MG63 (cell line): ENCODE measurements around the gene EHHADH. TPM values are rescaled to one million over a fixed set of nuclear protein-coding genes. Genes with fewer than 3 reads are reported as not detected.
"Not testable (repeated sequence)": the region's sequence is repeated elsewhere in the genome, so short reads cannot be mapped to it uniquely, and the experiment has no call there.

Experiments
- DNase-seq: peaks from one replicate; pipeline ENCODE4 v3.0.0-alpha.2; 2020
- H3K27me3 ChIP-seq: fragments of 250-450 bp; sonication (Bioruptor Pico); 2 replicates; pipeline ENCODE4 v1.5.1; 2020; ENCODE audit warnings: mild to moderate bottlenecking, moderate library complexity
- H3K36me3 ChIP-seq: fragments of 250-450 bp; sonication (Bioruptor Pico); 2 replicates; pipeline ENCODE4 v1.5.1; 2020; ENCODE audit warnings: mild to moderate bottlenecking, moderate library complexity
- H3K4me3 ChIP-seq: fragments of 250-450 bp; sonication (Bioruptor Pico); 2 replicates; pipeline ENCODE4 v1.5.1; 2020; ENCODE audit warnings: mild to moderate bottlenecking, moderate library complexity
- H3K9me3 ChIP-seq: fragments of 250-450 bp; sonication (Bioruptor Pico); 2 replicates; pipeline ENCODE4 v1.5.1; 2020; ENCODE audit warnings: mild to moderate bottlenecking, moderate library complexity
- total RNA-seq: library from RNA; depleted of rRNA; stranded (reverse); fragments of >200 nt; shearing (Covaris generic); gene quantifications from 2 replicates; pipeline ENCODE4 v1.2.3, GENCODE V29; 2014; ENCODE audit warnings: low replicate concordance

The EHHADH gene
- total RNA-seq, 1 experiment from 2014 or later: 2.2 TPM

GRCh38 chr3:185264849-185265553, 11.2 kb upstream of the EHHADH start:
- no peak for DNase-seq
- H3K27me3 ChIP-seq: peaks cover 13% of the 10 kb centered on the region
- H3K4me3 ChIP-seq: no peak overlapping the region
- H3K36me3 ChIP-seq: no peaks in the 10 kb centered on the region
- H3K9me3 ChIP-seq: no peaks in the 10 kb centered on the region

- DNase-seq: no peak
- Histone ChIP-seq H3K9me3 (no peaks in the 10 kb centered on the region), H3K27me3 (peaks cover 2% of the 10 kb centered on the region; the same call in 1 of the 2 replicates), H3K4me3 (no peak overlapping the region), H3K36me3 (no peaks in the 10 kb centered on the region)
These were observed 9.6 kb upstream of the EHHADH start for GRCh38 chr3:185263423-185263822.

GRCh38 chr3:185257334-185257733, 3.5 kb upstream of the EHHADH start:
- H3K36me3 ChIP-seq: no peaks in the 10 kb centered on the region
- H3K27me3 ChIP-seq: no peaks in the 10 kb centered on the region
- H3K4me3 ChIP-seq: no peak overlapping the region
- no peaks in the 10 kb centered on the region for H3K9me3 ChIP-seq
- no peak for DNase-seq

DNA sequence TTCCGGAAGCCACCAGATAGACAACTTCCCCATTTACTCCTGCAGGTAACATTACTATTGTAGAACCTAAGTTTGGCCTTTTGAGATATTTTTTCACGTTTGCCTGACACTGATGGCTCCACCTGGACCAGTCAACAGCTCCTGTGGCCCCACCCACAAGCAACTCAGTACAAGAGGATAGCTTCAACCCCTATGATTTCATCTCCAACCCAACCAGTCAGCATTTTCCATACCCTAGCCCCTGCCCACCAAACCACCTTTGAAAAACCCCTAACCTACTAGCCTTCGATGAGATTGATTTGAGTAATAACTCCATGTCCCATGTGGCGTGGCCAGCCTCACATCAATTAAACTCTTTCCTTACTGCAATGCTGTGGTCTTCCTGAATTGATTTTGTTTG, 950 bp upstream of the EHHADH start:
- Histone ChIP-seq H3K27me3 (no peaks in the 10 kb centered on the region), H3K36me3 (no peaks in the 10 kb centered on the region), H3K4me3 (no peak overlapping the region), H3K9me3 (no peaks in the 10 kb centered on the region)
- DNase-seq: no peak

DNA sequence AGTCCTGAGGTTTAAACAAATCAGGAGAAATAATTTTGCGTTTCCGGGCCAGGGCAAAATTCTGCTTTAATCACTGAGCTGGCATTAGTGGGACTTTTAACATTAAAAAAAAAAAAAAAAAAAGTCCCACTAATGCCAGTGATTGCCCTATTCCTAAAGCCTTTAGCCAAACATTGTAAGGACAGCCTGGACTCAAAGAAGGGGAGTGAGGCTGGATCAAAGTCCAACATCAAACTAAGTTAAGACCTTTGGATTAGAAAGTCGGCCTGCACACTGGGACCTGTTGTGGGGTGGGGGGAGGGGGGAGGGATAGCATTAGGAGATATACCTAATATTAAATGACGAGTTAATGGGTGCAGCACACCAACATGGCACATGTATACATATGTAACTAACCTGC, 716 bp downstream of the EHHADH start:
- not testable (repeated sequence) for H3K36me3 ChIP-seq, H3K9me3 ChIP-seq, DNase-seq, H3K27me3 ChIP-seq
- peak overlapping the region; percentile 68 for H3K4me3 ChIP-seq

DNA sequence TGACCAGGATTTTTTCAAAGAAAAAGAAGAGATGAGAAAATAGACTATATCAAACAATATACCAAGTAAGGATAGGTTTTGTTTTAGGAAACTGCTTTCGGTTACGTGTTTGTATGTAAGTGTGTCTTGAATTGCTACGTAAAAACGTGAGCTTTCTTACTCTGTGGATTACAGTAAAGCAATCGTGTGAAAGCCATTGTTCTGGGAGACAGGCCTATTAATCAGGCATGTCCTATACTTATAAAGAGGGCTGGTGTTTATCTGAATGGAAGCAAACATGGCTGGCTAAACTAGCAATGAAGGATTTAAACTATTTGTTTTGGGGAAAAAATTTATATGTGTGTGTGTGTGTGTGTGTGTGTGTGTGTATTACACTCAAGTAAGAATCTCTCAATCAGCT, 2.6 kb downstream of the EHHADH start:
- H3K4me3 ChIP-seq: no peak overlapping the region
- no peaks in the 10 kb centered on the region for H3K36me3 ChIP-seq
- H3K9me3 ChIP-seq: no peaks in the 10 kb centered on the region
- no peak for DNase-seq
- H3K27me3 ChIP-seq: no peaks in the 10 kb centered on the region

GRCh38 chr3:185250653-185251052, 3.2 kb downstream of the EHHADH start:
- H3K36me3 ChIP-seq: no peaks in the 10 kb centered on the region
- H3K27me3 ChIP-seq: no peaks in the 10 kb centered on the region
- H3K4me3 ChIP-seq: no peak overlapping the region
- no peak for DNase-seq
- no peaks in the 10 kb centered on the region for H3K9me3 ChIP-seq

DNA sequence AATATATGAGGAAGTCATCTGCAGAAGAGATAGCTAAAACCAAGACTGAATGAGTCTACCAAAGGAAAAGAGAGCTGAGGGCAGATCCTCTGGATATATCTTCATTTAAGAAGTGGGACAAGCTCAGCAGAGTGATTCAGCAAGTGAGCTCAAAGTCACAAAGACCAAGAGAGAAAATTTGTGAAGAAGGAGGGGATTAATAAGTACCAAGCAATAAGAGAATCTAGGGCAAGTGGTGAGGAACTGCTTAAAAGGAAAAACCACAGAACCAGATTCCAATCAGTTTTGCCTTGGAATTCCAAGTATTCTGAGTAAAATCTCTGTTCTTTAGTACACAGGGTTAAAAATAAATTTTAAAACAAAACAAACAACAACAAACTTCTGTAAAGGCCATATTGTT, 3.6 kb downstream of the EHHADH start:
- Histone ChIP-seq H3K9me3 (no peaks in the 10 kb centered on the region), H3K4me3 (no peak overlapping the region), H3K27me3 (no peaks in the 10 kb centered on the region), H3K36me3 (no peaks in the 10 kb centered on the region)
- DNase-seq: no peak

DNA sequence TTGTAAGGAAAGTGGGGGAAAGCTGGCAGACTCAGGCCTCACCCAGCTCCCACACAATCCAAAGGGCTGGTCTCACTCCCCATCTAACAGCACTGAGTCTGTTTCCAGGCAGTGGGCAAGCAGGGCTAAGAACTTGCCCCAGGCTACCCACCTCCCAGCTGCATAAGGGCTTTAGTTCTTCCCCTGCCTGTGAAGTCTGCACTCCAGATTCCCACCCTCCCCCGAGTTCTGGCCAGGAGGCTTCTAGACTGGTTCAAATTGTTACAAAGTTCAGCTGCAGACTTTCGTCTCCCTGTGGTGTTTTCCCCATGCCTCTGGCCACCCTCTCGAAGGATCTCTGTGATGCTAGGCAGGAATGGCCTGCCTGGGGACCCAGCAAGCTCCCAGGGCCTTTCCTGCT, 11.2 kb downstream of the EHHADH start:
- no peak for DNase-seq
- no peaks in the 10 kb centered on the region for H3K27me3 ChIP-seq
- peaks cover 6% of the 10 kb centered on the region for H3K9me3 ChIP-seq
- H3K36me3 ChIP-seq: no peaks in the 10 kb centered on the region
- no peak overlapping the region for H3K4me3 ChIP-seq

DNA sequence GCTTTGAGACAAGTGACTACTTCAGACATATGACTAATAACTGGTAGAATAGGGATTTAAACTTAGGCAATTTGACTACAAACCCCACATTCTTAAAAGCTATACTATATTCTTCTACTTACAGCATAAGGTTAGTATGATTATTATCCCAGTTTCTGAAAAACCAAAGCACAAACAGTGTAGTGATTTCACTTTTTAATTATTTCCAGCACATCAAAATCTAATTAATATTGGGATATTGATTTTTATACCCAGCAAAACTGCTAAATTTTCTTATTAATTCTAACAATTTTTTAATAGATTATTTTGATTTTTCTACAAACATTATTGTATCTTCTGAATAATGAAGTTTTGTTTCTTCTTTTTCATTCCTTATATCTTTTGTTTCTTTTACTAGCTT, 16.9 kb downstream of the EHHADH start:
- H3K27me3 ChIP-seq: no peaks in the 10 kb centered on the region
- H3K4me3 ChIP-seq: no peak overlapping the region
- no peaks in the 10 kb centered on the region for H3K36me3 ChIP-seq
- peaks cover 22% of the 10 kb centered on the region for H3K9me3 ChIP-seq
- DNase-seq: no peak

- no peak for DNase-seq
- peaks cover 15% of the 10 kb centered on the region for H3K9me3 ChIP-seq
- no peaks in the 10 kb centered on the region for H3K27me3 ChIP-seq
- no peak overlapping the region for H3K4me3 ChIP-seq
- no peaks in the 10 kb centered on the region for H3K36me3 ChIP-seq
These were observed 20.5 kb downstream of the EHHADH start for GRCh38 chr3:185233328-185233727.

GRCh38 chr3:185226526-185226925, 27.3 kb downstream of the EHHADH start:
- not testable (repeated sequence) for H3K9me3 ChIP-seq, H3K4me3 ChIP-seq, H3K27me3 ChIP-seq, H3K36me3 ChIP-seq, DNase-seq

- Histone ChIP-seq H3K27me3 (no peaks in the 10 kb centered on the region), H3K36me3 (no peaks in the 10 kb centered on the region), H3K4me3 (no peak overlapping the region), H3K9me3 (no peaks in the 10 kb centered on the region)
- DNase-seq: no peak
These were observed 28.3 kb downstream of the EHHADH start for GRCh38 chr3:185225523-185225922.

- DNase-seq: no peak
- Histone ChIP-seq H3K27me3 (no peaks in the 10 kb centered on the region), H3K36me3 (no peaks in the 10 kb centered on the region), H3K4me3 (no peak overlapping the region), H3K9me3 (no peaks in the 10 kb centered on the region)
These were observed 28.8 kb downstream of the EHHADH start for GRCh38 chr3:185225080-185225479.

GRCh38 chr3:185221203-185221602, 32.6 kb downstream of the EHHADH start:
- no peak overlapping the region for H3K4me3 ChIP-seq
- H3K9me3 ChIP-seq: no peaks in the 10 kb centered on the region
- DNase-seq: no peak
- H3K36me3 ChIP-seq: no peaks in the 10 kb centered on the region
- H3K27me3 ChIP-seq: no peaks in the 10 kb centered on the region

DNA sequence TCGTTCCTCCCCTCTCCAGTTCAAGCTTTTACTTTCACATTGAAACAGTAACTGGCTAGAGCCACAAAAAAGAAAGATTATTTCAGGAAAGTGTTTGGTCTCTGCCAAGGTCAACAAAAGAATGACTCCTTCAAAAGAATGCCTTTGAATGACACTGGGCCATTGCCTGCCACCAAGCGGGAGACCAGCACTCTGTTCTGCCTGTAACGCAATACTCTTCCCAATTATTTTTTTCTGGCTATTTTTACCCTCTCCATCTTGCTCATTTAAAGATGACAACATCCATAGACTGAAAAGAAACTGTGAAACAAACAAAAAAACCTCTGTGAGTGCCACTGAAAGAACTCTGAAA, 37.3 kb downstream of the EHHADH start:
- peak; percentile 11 for DNase-seq
- H3K4me3 ChIP-seq: peak overlapping the region; percentile 6
- no peaks in the 10 kb centered on the region for H3K9me3 ChIP-seq
- H3K36me3 ChIP-seq: no peaks in the 10 kb centered on the region
- no peaks in the 10 kb centered on the region for H3K27me3 ChIP-seq

DNA sequence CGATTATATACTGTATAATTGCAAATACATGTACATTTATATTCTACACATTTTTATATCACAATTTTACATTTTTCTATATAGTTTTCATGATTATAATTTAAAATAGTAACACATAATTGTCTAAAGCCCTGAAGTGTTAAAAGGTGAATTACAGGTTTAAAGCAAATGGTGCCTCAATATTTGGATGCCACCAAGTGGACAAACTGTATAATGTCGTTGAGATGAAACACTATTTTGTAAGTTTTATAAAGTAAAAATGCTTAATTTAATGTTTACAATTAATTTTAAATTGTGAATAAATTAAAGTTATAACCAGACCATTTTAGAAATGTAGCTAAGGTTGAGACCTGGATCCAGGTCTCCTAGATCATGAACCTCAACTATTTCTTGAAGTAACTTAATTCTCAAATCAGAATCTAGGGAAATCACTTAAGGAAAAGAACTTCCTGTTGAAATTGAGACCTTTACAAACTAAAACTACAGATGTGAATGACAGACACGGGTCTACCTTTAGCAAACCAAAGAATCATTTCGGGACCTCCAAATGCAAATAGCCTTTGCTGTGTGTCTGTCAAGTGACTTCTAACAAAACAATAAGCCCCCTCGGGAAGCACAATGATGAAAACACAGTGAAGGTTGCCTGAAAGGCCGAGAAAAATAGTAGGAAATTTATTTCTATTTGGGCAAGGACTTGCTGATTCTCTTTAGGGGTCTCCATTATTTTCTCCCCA, 37.8 kb downstream of the EHHADH start:
- H3K4me3 ChIP-seq: peak overlapping the region; percentile 6
- H3K9me3 ChIP-seq: no peaks in the 10 kb centered on the region
- no peaks in the 10 kb centered on the region for H3K36me3 ChIP-seq
- H3K27me3 ChIP-seq: no peaks in the 10 kb centered on the region
- DNase-seq: no peak

- H3K9me3 ChIP-seq: no peaks in the 10 kb centered on the region
- no peaks in the 10 kb centered on the region for H3K27me3 ChIP-seq
- no peak overlapping the region for H3K4me3 ChIP-seq
- H3K36me3 ChIP-seq: no peaks in the 10 kb centered on the region
- no peak for DNase-seq
These were observed 41.3 kb downstream of the EHHADH start for GRCh38 chr3:185212559-185212958.
